Kasumi-1 (cell line): ENCODE data around the gene TMEM140.
"Not testable (repeated sequence)": the region's sequence is repeated elsewhere in the genome, so short reads cannot be mapped to it uniquely, and the experiment has no call there.

Experiments used
- DNase-seq, 2 experiments: peaks; one replicate each; lab custom pipeline; 2025; lab: John Stamatoyannopoulos, UW

Gene TMEM140

GRCh38 chr7:135147899-135148721 lies at the start of gene TMEM140:
TMEM140 (plus strand) TSS chr7:135148072; CDS start chr7:135164442, 16,370 bp downstream.
- peak; percentile 41 to 75 for DNase-seq

GRCh38 chr7:135098391-135098790 lies 49.5 kb upstream of the TMEM140 start:
- DNase-seq: no peak

- no peak for DNase-seq
These were observed 47.0 kb upstream of the TMEM140 start for GRCh38 chr7:135100856-135101255.

- no peak for DNase-seq
These were observed 45.5 kb upstream of the TMEM140 start for GRCh38 chr7:135102372-135102771.

- DNase-seq: no peak
These were observed 38.3 kb upstream of the TMEM140 start for GRCh38 chr7:135109562-135109961.

GRCh38 chr7:135109976-135110375 lies 37.9 kb upstream of the TMEM140 start:
- no peak for DNase-seq

GRCh38 chr7:135111379-135111778 lies 36.5 kb upstream of the TMEM140 start:
- DNase-seq: no peak

GRCh38 chr7:135114622-135115021 lies 33.2 kb upstream of the TMEM140 start:
- DNase-seq: no peak

- no peak for DNase-seq
These were observed 30.8 kb upstream of the TMEM140 start for GRCh38 chr7:135117096-135117495.

- no peak for DNase-seq
These were observed 26.0 kb upstream of the TMEM140 start for GRCh38 chr7:135121868-135122267.

GRCh38 chr7:135124631-135125030 lies 23.2 kb upstream of the TMEM140 start:
- not testable (repeated sequence) for DNase-seq

- no peak for DNase-seq
These were observed 18.9 kb upstream of the TMEM140 start for GRCh38 chr7:135128931-135129330.

GRCh38 chr7:135129579-135129978 lies 18.3 kb upstream of the TMEM140 start:
- DNase-seq: peak in 1 of 2 experiments; percentile 3

- DNase-seq: no peak
These were observed 3.8 kb upstream of the TMEM140 start for GRCh38 chr7:135143885-135144668.

GRCh38 chr7:135147341-135147898 lies 452 bp upstream of the TMEM140 start:
- DNase-seq: peak; percentile 52 to 57

GRCh38 chr7:135150072-135150782 lies 2.4 kb downstream of the TMEM140 start:
- DNase-seq: no peak

GRCh38 chr7:135151132-135151531 lies 3.3 kb downstream of the TMEM140 start:
- peak; percentile 18 to 34 for DNase-seq

- no peak for DNase-seq
These were observed 3.7 kb downstream of the TMEM140 start for GRCh38 chr7:135151533-135151932.

- no peak for DNase-seq
These were observed 4.6 kb downstream of the TMEM140 start for GRCh38 chr7:135152442-135152841.

GRCh38 chr7:135154734-135155133 lies 6.9 kb downstream of the TMEM140 start:
- DNase-seq: no peak

- DNase-seq: no peak
These were observed 8.4 kb downstream of the TMEM140 start for GRCh38 chr7:135156290-135156689.

- DNase-seq: no peak
These were observed 10.3 kb downstream of the TMEM140 start for GRCh38 chr7:135158141-135158655.
